ENCODE measurements around the gene SNAP29.
"Not testable (repeated sequence)": the region's sequence is repeated elsewhere in the genome, so short reads cannot be mapped to it uniquely, and the experiment has no call there.

SNAP29 gene

GRCh38 chr22:20901093-20902033, 42.6 kb downstream of the SNAP29 start:
- DNase-seq (ENCODE audit: low read depth, low spot score), result not testable (repeated sequence)

DNA sequence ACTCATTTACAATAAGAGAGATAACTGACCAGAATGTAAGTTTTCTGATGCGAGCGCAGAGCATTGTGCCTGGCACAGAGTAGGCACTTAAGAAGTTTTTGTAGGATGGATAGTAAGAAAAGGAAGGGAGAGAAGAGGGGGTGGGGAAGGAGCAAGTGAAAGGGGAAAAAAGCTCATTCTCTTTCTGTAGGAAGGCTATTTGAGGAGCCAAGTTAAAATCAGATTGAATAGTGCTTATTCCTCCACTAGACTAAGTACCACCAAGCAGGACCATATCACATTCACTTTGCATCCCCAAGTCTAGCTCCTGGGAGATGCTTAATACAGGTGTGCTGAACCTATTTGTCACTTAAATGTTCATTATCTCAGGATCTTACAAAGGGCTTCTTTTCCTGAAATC, 44.3 kb downstream of the SNAP29 start:
- DNase-seq (ENCODE audit: low read depth, low spot score), result no peak

DNA sequence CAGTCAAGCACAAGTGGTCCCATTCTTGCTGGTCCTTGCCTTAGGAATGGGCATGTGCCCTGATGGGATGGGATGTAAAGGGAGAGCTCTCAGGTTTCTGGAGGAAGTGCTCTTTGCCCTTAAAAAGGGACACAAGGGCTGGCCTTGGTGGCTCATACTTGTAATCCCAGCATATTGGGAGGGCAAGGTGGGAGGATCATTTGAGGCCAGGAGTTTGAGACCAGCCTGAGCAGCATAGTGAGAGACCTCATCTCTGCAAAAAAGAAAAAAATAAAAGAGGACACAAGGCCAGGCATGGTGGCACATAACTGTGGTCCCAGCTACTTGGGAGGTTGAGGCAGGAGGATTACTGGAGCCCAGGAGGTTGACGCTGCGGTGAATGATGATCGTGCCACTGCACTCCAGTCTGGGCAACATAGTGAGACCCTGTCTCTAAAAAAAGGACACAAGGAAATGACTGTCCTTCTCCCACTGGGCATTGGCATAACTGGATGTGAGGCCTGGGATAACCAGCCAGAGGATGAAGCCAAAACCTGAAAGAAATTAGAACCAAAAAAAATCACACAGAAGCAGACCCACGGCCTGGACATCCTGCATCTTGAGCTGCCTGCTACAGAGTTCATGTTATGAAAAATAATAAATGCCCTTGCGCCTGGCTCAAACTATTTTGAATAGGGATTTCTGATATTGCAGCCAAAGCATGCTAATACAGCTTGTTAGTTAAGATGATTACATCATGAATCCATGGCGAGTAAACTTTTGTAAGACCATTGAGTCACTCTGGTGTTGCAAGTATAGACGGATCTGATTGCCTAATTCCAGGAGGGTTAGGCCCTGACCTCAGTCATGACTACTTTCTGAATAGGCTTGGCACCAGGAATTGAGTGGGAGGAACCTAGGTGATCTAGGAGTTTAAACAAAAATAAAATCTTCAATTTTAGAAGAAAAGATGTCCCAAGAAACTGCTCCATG, 45.5 kb downstream of the SNAP29 start:
- no peak for DNase-seq (ENCODE audit: low read depth, low spot score)

DNA sequence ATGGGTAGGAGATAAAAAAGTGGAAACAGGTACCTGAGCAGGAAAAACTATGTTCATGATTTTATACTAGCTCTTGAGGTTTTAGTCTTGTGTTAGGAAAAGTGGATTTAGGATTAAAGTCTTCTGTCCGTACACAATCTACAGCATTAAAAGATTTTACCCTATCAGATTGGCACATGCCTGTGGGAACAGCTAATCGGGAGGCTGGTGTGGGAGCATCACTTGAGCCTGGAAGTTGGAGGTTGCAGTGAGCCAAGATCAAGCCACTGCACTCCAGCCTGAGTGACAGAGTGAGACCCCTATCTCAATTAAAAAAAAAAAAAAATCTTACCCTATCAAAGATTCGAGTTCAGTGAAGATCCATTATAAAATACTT, 46.2 kb downstream of the SNAP29 start:
- DNase-seq (ENCODE audit: low read depth, low spot score), result no peak

GRCh38 chr22:20905415-20906386, 46.9 kb downstream of the SNAP29 start:
- no peak for DNase-seq (ENCODE audit: low read depth, low spot score)

- DNase-seq (ENCODE audit: low read depth, low spot score), result no peak
These were observed 47.6 kb downstream of the SNAP29 start for GRCh38 chr22:20906387-20906767.

DNA sequence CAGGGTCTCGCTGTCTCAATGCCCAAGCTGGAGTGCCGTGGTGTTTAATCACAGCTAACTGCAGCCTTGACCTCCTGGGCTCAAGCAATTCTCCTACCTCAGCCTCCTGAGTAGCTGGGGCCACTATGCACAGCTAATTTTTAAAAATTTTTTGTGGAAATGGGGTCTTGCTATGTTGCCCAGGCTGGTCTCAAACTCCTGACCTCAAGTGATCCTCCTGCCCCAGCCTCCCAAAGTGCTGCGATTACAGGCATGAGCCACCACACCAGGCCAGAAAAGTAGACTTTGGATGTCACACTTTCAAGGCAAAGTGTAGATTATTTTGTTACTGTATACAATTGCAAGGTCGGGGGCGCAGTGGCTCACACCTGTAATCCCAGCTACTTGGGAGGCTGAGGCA, 49.9 kb downstream of the SNAP29 start:
- not testable (repeated sequence) for DNase-seq (ENCODE audit: low read depth, low spot score)

DNA sequence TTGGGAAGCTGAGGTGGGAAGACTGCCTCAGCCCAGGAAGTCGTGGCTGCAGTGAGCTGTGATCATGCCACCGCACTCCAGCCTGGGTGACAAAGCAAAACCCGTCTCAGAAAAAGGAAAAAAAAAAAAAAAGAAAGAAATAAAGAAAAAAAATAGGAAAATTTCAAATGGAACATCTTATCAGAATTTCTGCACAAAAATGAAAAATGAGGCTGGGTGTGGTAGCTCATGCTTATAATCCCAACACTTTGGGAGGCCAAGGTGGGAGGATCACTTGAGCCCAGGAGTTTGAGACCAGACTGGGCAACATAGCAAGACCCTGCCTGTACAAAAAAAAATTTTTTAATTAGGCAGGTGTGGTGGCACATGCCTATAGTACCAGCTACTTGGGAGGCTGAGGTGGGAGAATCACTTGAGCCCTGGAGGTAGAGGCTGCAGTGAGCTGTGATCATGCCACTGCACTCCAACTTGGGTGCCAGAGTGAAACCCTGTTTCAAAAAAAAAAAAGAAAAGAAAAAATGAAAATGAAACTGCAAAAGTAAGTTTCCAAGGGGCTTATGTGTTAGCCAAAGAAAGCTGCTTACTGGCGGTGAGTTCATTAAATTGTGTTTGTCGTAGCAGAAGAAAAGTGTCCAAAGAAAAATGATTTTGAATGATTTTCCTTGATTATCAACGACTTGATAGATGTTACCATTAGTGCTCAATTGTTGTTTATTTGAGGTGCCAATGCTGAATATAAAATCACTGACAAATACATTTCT, 50.9 kb downstream of the SNAP29 start:
- DNase-seq (ENCODE audit: low read depth, low spot score), result no peak

GRCh38 chr22:20912494-20912893, 53.7 kb downstream of the SNAP29 start:
- DNase-seq (ENCODE audit: low read depth, low spot score), result no peak

DNA sequence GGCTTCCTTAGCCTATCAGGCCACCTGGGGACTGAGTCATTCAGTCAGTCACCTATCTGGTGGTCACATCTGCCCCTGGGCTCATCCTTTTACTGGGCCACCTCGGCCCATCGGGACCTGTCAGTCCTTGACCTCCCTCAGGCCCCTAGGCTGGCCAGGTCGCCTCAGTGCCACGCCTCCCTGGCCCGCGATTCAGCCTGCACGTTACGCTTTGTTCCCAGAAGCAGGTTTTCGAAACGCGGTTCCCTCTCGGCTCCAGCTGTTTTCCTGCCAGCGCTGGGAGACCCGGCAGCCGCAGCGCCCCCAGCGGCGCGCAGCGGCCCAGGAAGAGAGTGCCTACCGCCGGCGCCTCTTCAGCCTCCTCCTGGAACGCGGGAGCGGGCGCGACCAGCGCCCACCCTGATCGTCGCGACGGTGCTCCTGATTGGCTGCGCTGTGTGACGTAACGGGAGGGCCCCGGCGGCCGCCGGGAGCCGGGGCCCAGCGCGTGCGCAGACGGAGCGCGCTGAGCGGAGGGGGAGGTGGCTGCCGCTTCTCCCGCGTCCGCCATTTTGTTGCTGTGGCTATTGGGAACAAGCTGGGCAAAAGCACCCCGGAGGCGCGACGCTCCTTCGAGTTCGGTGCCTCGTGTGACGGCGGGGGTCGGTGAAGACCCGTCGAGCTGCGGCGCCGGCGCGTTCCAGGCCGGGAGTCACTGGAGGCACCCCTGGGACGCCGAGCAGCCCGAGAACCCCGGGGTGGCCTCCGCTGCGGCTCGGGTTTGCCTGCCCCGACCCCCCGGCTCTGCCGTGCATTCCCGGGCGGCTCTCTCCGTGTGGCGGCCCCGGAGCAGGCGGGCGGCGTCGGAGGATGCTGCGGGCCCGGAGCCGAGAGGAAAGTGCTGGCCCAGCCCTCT, 58.4 kb downstream of the SNAP29 start, which contains the start of gene CRKL:
TSS of gene CRKL (plus strand) at position 492 of the 895 bp plus-strand sequence. CDS start 528 bp downstream, outside the sequence.
- peak; percentile 88 for DNase-seq (ENCODE audit: low read depth, low spot score)

DNA sequence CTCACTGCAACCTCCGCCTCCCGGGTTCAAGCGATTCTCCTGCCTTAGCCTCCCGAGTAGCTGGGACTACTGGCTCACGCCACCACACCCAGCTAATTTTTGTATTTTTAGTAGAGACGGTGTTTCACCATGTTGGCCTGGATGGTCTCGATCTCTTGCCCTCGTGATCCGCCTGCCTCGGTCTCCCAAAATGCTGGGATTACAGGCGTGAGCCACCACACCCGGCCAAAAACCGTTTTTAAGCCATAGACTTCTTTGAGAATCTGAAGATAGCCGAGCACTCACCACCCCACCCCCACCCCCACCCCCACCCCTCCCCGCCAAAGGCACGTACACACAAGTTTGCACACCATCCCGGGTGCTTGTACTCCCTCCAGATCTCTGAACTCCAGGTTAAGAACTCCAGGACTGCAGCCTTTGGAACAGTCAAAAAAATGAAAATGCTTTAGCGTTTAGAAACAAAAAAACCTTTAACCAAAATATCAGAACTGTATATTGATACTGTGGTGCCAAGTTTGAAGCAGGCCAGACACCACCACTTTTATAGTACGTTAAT, 59.9 kb downstream of the SNAP29 start:
- DNase-seq (ENCODE audit: low read depth, low spot score), result no peak

DNA sequence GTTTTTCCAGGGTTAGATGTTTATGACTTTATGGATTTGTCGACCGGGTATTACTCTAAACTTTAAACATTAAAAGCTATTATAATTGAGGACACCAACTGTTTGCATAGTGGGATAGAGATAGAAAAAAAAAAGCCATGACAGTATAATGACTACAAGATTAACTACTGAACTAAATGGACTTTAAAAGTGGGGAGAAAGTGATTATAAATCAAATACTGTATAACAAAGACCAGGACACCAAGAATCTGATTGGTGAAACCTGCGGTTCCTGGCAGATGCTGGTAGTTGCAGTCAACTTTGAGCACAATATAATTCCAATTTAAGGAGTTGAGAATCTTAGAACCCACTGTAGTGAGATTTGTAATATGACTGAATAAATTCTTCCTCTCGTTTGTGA, 60.9 kb downstream of the SNAP29 start:
- DNase-seq (ENCODE audit: low read depth, low spot score), result no peak

DNA sequence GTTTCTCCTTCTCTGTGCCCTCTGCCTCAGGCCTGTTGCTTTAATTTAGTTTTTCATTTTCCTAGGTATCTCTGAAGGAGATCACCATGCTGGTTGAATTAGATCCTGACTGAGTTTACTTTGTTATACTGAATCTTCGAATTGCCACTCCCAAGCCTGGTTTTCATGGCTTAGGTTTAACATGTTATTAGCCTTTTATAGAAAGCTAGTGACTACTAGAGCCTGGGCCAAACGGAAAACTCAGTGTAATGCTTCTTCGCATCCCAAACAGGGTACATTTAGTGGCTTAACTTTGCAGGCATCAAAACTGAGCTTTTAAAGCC, 62.0 kb downstream of the SNAP29 start:
- no peak for DNase-seq (ENCODE audit: low read depth, low spot score)

DNA sequence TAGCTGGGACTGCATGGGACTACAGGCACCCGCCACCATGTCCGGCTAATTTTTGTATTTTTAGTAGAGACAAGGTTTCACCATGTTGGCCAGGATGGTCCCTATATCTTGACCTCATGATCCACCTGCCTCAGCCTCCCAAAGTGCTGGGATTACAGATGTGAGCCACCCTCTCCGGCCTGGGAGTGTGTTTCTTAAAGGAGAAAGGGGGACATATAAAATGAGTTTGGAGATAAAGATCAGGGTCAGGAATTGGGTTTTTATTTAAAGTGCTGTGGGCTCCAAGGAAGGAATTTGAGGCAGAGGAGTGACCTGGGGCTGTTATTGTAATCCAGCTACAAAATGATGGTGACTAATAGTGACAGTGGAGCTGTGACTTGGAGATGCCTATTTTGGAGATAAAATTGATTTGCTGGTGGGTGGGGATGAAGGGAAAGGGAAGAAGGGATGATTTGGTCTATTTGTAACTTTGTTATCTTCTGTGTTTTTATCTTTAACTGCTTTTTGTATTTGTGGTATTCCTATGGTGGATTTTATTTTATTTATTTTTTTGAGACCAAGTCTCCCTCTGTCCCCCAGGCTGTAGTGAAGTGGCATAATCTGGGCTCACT, 63.4 kb downstream of the SNAP29 start:
- DNase-seq (ENCODE audit: low read depth, low spot score), result no peak

- no peak for DNase-seq (ENCODE audit: low read depth, low spot score)
These were observed 67.4 kb downstream of the SNAP29 start for GRCh38 chr22:20926243-20926642.

GRCh38 chr22:20927940-20928572, 69.2 kb downstream of the SNAP29 start:
- DNase-seq (ENCODE audit: low read depth, low spot score), result no peak

DNA sequence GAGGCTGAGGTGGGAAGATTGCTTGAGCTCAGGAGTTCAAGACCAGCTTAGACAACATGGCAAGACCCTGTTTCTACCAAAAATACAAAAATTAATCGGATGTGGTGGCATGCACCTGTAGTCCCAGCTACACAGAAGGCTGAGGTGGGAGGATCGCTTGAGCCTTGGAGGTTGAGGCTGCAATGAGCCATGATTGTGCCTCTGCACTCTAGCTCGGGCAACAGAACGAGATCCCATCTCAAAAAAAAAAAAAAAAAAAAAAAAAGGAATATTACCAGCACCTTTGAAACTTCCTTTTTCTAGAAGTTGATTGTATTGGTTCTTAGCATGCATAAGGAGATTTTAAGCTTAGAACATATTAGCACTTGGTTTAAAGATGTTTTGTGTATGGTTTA, 69.8 kb downstream of the SNAP29 start:
- no peak for DNase-seq (ENCODE audit: low read depth, low spot score)

DNA sequence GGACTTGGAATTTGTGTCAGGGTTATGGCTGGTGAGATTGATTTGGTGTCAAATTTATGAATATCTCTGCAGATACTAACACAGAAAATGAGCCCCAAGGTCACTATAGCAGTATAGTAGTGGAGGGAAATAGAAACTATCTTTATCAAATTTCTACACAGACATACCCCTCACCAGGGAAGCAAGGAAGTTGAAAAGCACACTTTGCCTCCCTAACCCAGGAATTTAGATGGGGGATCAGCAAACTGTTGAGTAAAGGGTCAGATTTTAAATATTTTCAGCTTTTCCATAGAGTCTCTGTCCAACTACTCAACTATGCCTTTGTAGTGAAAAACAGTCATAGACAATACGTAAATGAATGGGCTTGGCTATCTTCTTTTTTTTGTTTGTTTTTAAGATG, 71.2 kb downstream of the SNAP29 start:
- DNase-seq (ENCODE audit: low read depth, low spot score), result no peak
